Spleen (tissue), 11 donors: ENCODE measurements around the gene DOCK2. TPM values are rescaled to one million over a fixed set of nuclear protein-coding genes. Genes with fewer than 3 reads are reported as not detected.
A peak's percentile ranks its signal among the peaks of the same experiment; 100 is the strongest.

Source experiments
- DNase-seq: peaks from one replicate; pipeline ENCODE4 v3.0.0-alpha.2; 2020
- H3K27ac ChIP-seq, 8 donors: fragments of 200-600 bp; sonication (generic) in 7 of 8; 1 replicate in 4 of 8; 2 replicates in 4 of 8; pipeline versions ENCODE4 v1.5.0 to v1.8.0; 2016 to 2021; ENCODE audit warnings: inconsistent platforms in 4 of 8, mild to moderate bottlenecking in 4 of 8, moderate library complexity in 1 of 8
- H3K27me3 ChIP-seq, 7 donors: fragments of 200-600 bp; sonication (generic) in 6 of 7; replicated peaks in 1 of 7; 1 replicate in 4 of 7; 2 replicates in 3 of 7; pipeline versions ENCODE4 v1.5.0 to v1.8.0; 2016 to 2021; ENCODE audit warnings: inconsistent platforms in 3 of 7, mild to moderate bottlenecking in 1 of 7
- H3K36me3 ChIP-seq, 6 donors: fragments of 200-600 bp; sonication (generic) in 5 of 6; 1 replicate in 4 of 6; 2 replicates in 2 of 6; pipeline versions ENCODE4 v1.5.0 to v1.8.0; 2016 to 2021; ENCODE audit warnings: inconsistent platforms in 2 of 6
- H3K4me1 ChIP-seq, 6 donors: fragments of 200-600 bp; sonication (generic) in 5 of 6; 1 replicate in 3 of 6; 2 replicates in 3 of 6; pipeline versions ENCODE4 v1.5.0 to v1.8.0; 2016 to 2021; ENCODE audit warnings: inconsistent platforms in 3 of 6
- H3K4me3 ChIP-seq, 8 donors: fragments of 200-600 bp; sonication (generic) in 7 of 8; 1 replicate in 4 of 8; 2 replicates in 4 of 8; pipeline versions ENCODE4 v1.5.0 to v1.8.0; 2016 to 2021; ENCODE audit warnings: inconsistent platforms in 4 of 8, mild to moderate bottlenecking in 4 of 8, moderate library complexity in 2 of 8
- H3K9me3 ChIP-seq, 8 donors: fragments of 200-600 bp; sonication (generic) in 7 of 8; 1 replicate in 4 of 8; 2 replicates in 4 of 8; pipeline versions ENCODE4 v1.5.0 to v1.8.0; 2016 to 2021; ENCODE audit warnings: inconsistent platforms in 4 of 8
- POLR2A ChIP-seq, 3 donors: fragments of 450-650 bp; IDR thresholded peaks; one replicate each; pipeline ENCODE4 v1.5.1; 2017; ENCODE audit warnings: antibody characterized with exemption in 3 of 3, mild to moderate bottlenecking in 1 of 3
- POLR2AphosphoS5 ChIP-seq, 3 donors: sonication (generic); formaldehyde crosslinking; IDR thresholded peaks; one replicate each; pipeline ENCODE4 v1.5.1; 2017; ENCODE audit warnings: antibody characterized with exemption in 3 of 3
- WGBS, 5 donors: extraction: QIAGEN DNeasy Blood & Tissue Kit in 3 of 5; methylation state at CpG; one replicate each; pipeline versions ENCODE4 v1.1.5 to v1.1.7; 2013 to 2018; 5-methylcytosine and 5-hydroxymethylcytosine counted together
- intact Hi-C: fragments of 100-400 bp; cut with DNase I; formaldehyde crosslinking; loops from one replicate; pipeline ENCODE4 v1.15.0; 2023; ENCODE audit warnings: low total_unique reads
- polyA plus RNA-seq, 3 donors: library from polyadenylated mRNA; stranded (reverse); fragments of 200-250 nt; gene quantifications; one replicate each; pipeline ENCODE4 v1.2.1, GENCODE V29; 2013
- total RNA-seq, 7 donors: library from RNA; depleted of rRNA in 3 of 7; stranded (reverse); fragments of >200 nt in 3 of 7; fragmentation: NEBNext Ultra II Directional in 4 of 7; extraction: Animal tissue kit (Norgen Biotek cat#: 25700) in 4 of 7; gene quantifications; one replicate each; pipeline versions ENCODE4 v1.1.0 to v1.2.1, GENCODE V29; 2016 to 2021
- TF ChIP-seq, protein P1 (sequence below), 11 experiments: fragments of 200-600 bp in 7 of 11; fragments of 450-650 bp in 4 of 11; sonication (generic) in 4 of 11; IDR thresholded peaks in 8 of 11; conservative IDR thresholded peaks in 3 of 11; 1 replicate in 7 of 11; 2 replicates in 4 of 11; pipeline versions ENCODE4 v1.4.0 to v1.8.0; 2016 to 2021; ENCODE audit warnings: antibody characterized with exemption in 11 of 11, inconsistent platforms in 4 of 11, mild to moderate bottlenecking in 1 of 11
- donor health status: healthy with polysubstance abuse.
- donor health status: DM: no; HTN: no; CAD: no; lungs with moderate emphysema.
- donor health status: DM: no; HTN: no; CAD: no.
- donor health status: Bipolar disorder and iron deficiency.
- donor health status: healthy.
- donor health status: DM: no; HTN: no; CAD: no.
- donor health status: DM: yes; HTN: yes; CAD: no.

The DOCK2 gene
- total and polyA plus RNA-seq, 10 donors: 30.6 to 321 (median 198) TPM

DNA sequence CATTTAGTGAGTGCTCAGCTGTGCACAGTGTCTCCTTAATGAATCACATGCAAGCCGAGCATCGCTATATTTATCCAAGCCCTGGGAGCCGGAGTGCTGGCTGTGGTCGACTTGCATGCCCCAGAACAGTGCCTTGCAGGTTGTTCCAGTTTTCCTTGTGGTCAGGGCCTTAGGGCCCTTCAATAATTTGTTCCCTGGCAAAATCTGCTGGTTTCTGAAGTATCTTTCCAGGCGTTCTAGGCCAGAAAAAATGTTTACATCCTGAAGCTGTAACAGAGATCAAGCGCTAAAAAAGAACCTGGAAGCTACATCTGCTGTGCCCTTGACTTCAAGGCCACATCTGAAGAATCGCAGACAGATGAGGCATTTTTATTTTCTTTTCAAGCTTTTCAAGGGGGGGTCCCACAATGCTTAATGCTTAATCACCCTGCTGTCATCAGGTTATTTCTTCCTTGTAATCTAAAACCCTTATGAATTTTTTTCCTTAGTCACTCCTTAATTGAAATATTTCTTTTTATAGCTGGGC is 105.8 kb downstream of the DOCK2 start:
- TF ChIP-seq, protein P1, sequence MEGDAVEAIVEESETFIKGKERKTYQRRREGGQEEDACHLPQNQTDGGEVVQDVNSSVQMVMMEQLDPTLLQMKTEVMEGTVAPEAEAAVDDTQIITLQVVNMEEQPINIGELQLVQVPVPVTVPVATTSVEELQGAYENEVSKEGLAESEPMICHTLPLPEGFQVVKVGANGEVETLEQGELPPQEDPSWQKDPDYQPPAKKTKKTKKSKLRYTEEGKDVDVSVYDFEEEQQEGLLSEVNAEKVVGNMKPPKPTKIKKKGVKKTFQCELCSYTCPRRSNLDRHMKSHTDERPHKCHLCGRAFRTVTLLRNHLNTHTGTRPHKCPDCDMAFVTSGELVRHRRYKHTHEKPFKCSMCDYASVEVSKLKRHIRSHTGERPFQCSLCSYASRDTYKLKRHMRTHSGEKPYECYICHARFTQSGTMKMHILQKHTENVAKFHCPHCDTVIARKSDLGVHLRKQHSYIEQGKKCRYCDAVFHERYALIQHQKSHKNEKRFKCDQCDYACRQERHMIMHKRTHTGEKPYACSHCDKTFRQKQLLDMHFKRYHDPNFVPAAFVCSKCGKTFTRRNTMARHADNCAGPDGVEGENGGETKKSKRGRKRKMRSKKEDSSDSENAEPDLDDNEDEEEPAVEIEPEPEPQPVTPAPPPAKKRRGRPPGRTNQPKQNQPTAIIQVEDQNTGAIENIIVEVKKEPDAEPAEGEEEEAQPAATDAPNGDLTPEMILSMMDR (IDR thresholded peaks at IDR 0.05 in 8 of 11, conservative IDR thresholded peaks at IDR 0.05 in 3 of 11): no peak
- Histone ChIP-seq H3K4me1 (peaks cover 0 to 10% (median 4%) of the 10 kb centered on the region in 6 donors), H3K27ac (peak overlapping the region in 4 of 8 donors; percentile 17 to 63 (median 44)), H3K9me3 (no peaks in the 10 kb centered on the region), H3K27me3 (no peaks in the 10 kb centered on the region), H3K36me3 (peaks cover 0 to 99% (median 36%) of the 10 kb centered on the region in 6 donors), H3K4me3 (no peak overlapping the region)
- intact Hi-C loops: no loop called here
- 69 to 92% (median 82%) methylated on average over 5 to 7 of the region's 7 CpGs for WGBS, 5 donors
- no peak for DNase-seq

DNA sequence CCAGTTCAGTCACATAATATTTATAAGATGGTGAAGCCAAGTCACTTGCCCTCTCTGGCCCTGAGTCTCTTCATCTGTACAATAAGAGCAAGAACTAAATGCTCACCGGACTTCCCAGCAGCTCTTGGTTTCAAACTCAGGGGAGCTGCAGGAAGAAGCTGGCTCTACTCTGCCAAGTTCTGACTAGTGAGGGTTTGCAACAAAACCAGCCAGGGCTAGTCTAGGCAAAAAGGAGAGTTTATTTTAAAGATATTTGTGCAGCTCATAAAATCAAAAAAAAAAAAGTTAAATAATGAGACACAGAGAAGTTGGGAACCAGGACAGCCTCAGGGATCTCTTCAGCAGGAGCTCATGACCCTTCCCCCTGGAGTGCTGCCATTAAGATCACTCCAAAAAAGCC is 107.3 kb downstream of the DOCK2 start:
- Histone ChIP-seq H3K27me3 (no peaks in the 10 kb centered on the region), H3K27ac (no peak overlapping the region), H3K4me3 (no peak overlapping the region), H3K9me3 (no peaks in the 10 kb centered on the region), H3K36me3 (peaks cover 0 to 99% (median 40%) of the 10 kb centered on the region in 6 donors), H3K4me1 (peaks cover 0 to 10% (median 4%) of the 10 kb centered on the region in 6 donors)
- 68 to 78% (median 71%) methylated on average over 1 of the region's 1 CpG for WGBS, 5 donors
- DNase-seq: no peak
- TF ChIP-seq POLR2A (IDR thresholded peaks at IDR 0.05) (no peak), POLR2AphosphoS5 (IDR thresholded peaks at IDR 0.05) (no peak)
- TF ChIP-seq, protein P1 (IDR thresholded peaks at IDR 0.05 in 8 of 11, conservative IDR thresholded peaks at IDR 0.05 in 3 of 11): no peak
- intact Hi-C loops: no loop called here

DNA sequence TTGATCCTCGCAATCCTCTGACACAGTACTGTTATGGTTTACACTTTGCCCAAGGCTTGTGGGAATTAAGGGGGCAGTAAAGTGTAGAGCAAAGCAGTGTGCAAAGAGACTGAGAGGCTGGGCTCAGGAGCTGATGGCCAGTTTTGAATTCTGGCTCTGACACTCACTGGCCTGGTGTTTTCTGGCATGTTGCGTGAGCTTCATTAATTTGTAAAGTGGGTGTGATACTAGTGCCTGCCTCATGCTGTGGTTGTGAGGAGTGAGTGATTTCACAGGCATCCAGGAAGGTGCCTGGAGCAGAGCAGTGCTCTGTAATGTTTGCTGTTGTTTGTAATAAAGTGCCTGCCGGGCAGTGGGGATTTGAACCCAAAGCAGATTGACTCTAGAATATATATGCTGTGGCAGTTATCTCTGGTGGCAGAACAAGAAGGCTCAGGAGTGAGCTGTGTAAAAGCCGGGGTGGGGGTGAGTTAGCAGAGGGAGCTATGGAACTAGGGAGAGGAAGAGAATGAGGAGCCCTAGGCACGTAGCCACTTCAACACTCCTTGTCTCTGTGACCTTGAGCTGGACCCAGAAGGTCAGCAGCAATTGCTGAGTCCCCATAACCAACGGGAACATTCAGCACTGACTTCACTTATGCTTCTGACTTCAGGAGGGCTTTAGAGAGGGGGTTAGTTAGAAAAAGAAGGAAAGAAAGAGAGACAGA is 108.5 kb downstream of the DOCK2 start:
- Histone ChIP-seq H3K9me3 (no peaks in the 10 kb centered on the region), H3K36me3 (peaks cover 0 to 100% (median 50%) of the 10 kb centered on the region in 6 donors), H3K4me1 (peaks cover 0 to 10% (median 4%) of the 10 kb centered on the region in 6 donors), H3K27me3 (no peaks in the 10 kb centered on the region), H3K4me3 (no peak overlapping the region), H3K27ac (no peak overlapping the region)
- DNase-seq: no peak
- 72 to 85% (median 82%) methylated on average over 6 of the region's 6 CpGs for WGBS, 5 donors
- intact Hi-C loops: no loop called here
- TF ChIP-seq, protein P1 (IDR thresholded peaks at IDR 0.05 in 8 of 11, conservative IDR thresholded peaks at IDR 0.05 in 3 of 11): no peak
- no peak for TF ChIP-seq POLR2A (IDR thresholded peaks at IDR 0.05)
- TF ChIP-seq POLR2AphosphoS5 (IDR thresholded peaks at IDR 0.05): no peak

DNA sequence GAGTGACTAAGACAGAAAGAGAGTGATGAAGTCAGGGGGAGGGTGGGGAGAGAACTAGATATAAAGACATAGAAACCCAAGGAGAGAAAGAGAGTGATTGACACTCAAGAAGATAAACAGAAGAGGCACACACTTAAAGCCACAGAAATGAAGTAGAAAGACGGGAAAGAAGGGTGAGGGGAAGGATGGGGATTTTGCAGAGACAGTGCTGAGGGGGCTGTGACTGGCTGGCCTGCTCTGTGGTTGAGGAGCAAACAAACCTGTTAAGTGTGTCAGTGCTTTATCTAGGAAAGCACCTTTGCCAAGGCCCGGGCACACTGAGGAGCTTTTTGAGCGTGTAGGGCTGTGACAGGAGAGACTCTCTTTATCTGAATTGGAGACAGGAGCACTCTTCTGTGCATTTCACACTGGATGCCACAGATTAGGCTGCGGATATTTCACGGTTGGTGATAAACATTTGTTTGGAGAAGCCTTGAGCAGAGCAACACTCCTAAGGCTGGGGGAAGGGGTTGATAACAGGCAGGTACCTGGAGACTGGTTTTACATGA is 109.1 kb downstream of the DOCK2 start:
- Histone ChIP-seq H3K27ac (no peak overlapping the region), H3K27me3 (no peaks in the 10 kb centered on the region), H3K4me3 (no peak overlapping the region), H3K9me3 (no peaks in the 10 kb centered on the region), H3K4me1 (peaks cover 0 to 10% (median 4%) of the 10 kb centered on the region in 6 donors), H3K36me3 (peaks cover 0 to 100% (median 51%) of the 10 kb centered on the region in 6 donors)
- intact Hi-C loops: no loop called here
- DNase-seq: no peak
- TF ChIP-seq, protein P1 (IDR thresholded peaks at IDR 0.05 in 8 of 11, conservative IDR thresholded peaks at IDR 0.05 in 3 of 11): no peak
- TF ChIP-seq POLR2A (IDR thresholded peaks at IDR 0.05) (no peak), POLR2AphosphoS5 (IDR thresholded peaks at IDR 0.05) (no peak)
- 80 to 88% (median 85%) methylated on average over 5 of the region's 5 CpGs for WGBS, 5 donors
